IPS-20b (cell line): ENCODE measurements around the gene TAOK1.
"Not testable (repeated sequence)": the region's sequence is repeated elsewhere in the genome, so short reads cannot be mapped to it uniquely, and the experiment has no call there.

Experiments used
- H3K27ac ChIP-seq: one replicate; pipeline ENCODE4 v1.5.1; 2013; ENCODE audit warnings: low read length
- H3K27me3 ChIP-seq: 2 replicates; pipeline ENCODE4 v1.6.1; 2013; ENCODE audit warnings: mild to moderate bottlenecking, low read length, inconsistent platforms; ENCODE audit not compliant: insufficient read depth
- H3K36me3 ChIP-seq: 2 replicates; pipeline ENCODE4 v1.6.1; 2013; ENCODE audit warnings: low read depth, mild to moderate bottlenecking, inconsistent platforms, low read length, moderate library complexity; ENCODE audit not compliant: insufficient read depth
- H3K4me1 ChIP-seq: 2 replicates; pipeline ENCODE4 v1.6.1; 2013; ENCODE audit warnings: mild to moderate bottlenecking, control low read depth, inconsistent platforms, low read length, moderate library complexity; ENCODE audit not compliant: insufficient read depth
- H3K4me3 ChIP-seq: 2 replicates; pipeline ENCODE4 v1.5.1; 2013; ENCODE audit warnings: mild to moderate bottlenecking, low read length, inconsistent platforms
- H3K9ac ChIP-seq: 2 replicates; pipeline ENCODE4 v1.6.1; 2013; ENCODE audit warnings: low read depth, mild to moderate bottlenecking, inconsistent platforms, low read length, moderate library complexity
- H3K9me3 ChIP-seq: 2 replicates; pipeline ENCODE4 v1.6.1; 2013; ENCODE audit warnings: mild to moderate bottlenecking, low read depth, low read length, inconsistent platforms; ENCODE audit not compliant: insufficient read depth

TAOK1 gene

DNA sequence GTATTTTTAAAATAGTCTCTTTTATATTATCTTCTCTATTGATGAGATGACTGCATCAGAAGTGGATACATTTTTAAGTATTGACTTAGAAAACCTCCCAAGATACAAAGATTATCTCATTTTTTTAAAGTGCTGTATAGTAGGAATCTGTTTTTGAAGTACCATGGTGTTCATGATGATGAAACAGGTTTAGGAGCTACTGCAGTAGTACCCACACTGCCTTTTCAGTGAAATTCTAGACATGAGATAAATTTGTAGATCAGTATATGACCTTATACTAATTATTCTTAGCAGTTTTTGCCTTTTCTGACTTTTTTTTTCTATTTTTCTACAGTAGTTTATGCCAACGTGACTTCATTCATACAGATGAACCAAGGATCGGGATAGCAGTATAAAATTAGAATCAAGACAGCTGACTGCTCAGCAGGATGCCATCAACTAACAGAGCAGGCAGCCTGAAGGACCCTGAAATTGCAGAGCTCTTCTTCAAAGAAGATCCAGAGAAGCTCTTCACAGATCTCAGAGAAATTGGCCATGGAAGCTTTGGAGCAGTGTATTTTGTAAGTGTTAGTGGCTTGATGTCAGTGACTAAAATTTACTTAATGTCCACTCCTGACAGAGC is 61.1 kb downstream of the TAOK1 start:
- H3K9me3 ChIP-seq, result peaks cover 4% of the 10 kb centered on the region
- no peak overlapping the region for H3K4me3 ChIP-seq
- peaks cover 42% of the 10 kb centered on the region for H3K36me3 ChIP-seq
- H3K4me1 ChIP-seq, result no peaks in the 10 kb centered on the region
- no peak overlapping the region for H3K9ac ChIP-seq
- H3K27ac ChIP-seq, result no peak overlapping the region
- H3K27me3 ChIP-seq, result no peaks in the 10 kb centered on the region

DNA sequence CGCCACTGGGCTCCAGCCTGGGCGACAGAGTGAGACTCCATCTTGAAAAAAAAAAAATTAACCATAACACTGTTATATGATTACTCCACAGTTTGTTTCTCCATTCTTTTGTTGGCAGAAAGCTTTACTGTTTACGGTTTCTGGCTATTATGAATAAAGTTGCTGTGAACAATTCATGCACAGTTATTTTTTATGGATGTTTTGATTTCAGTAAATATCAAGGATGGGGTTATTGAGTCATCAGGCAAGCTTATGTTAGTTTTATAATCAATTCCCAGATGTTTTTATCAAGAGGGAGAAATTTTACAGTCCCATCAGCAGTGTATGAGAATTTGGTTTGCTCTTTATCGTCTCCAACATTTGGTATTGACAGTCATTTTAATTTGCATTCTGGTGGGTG is 67.9 kb downstream of the TAOK1 start:
- Histone ChIP-seq H3K4me1 (0 out of 2 replicates have a peak, but pooled peaks cover 4% of the 10 kb centered on the region), H3K4me3 (no peak overlapping the region), H3K27ac (no peak overlapping the region)

DNA sequence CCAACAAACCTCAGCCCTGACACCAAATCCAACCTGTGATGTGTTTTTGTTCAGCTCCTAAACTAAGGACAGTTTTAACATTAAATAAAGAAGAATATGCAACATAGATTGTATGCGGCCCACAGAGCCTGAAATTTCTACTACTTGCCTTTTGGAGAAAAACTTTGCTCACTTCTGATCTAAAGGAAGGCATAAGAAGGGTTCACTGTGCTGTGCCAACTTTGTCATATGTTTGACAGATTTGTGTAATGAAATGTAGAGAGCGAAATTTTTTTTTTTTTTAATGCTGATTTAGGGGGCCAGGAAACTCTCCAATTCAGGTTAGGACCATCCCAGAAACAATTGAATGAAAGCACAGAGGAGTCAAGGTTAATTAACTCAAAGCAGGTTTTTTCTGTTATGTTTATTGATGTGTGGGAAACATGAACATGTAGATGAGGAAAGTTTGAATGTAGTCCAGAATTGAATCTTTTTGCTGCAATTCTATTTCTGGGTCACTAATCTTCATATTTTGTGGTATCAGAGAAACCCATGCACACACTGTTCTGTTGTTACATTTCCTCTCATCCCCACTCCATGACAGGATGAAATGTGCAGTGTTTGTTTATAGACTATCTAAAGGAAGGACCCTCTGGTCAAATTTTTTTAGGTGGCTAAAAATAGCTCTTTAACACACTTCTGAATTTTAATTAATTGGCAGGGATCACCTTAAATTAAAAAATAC is 71.5 kb downstream of the TAOK1 start:
- Histone ChIP-seq H3K4me1 (0 out of 2 replicates have a peak, but pooled peaks cover 4% of the 10 kb centered on the region), H3K36me3 (peaks cover 29% of the 10 kb centered on the region), H3K4me3 (no peak overlapping the region), H3K27me3 (no peaks in the 10 kb centered on the region), H3K9me3 (no peaks in the 10 kb centered on the region), H3K9ac (no peak overlapping the region), H3K27ac (no peak overlapping the region)

More for the DNA sequence above, 67.9 kb downstream of the TAOK1 start:
- H3K9me3 ChIP-seq, result no peaks in the 10 kb centered on the region
- no peaks in the 10 kb centered on the region for H3K27me3 ChIP-seq
- H3K36me3 ChIP-seq, result peaks cover 30% of the 10 kb centered on the region
- no peak overlapping the region for H3K9ac ChIP-seq

DNA sequence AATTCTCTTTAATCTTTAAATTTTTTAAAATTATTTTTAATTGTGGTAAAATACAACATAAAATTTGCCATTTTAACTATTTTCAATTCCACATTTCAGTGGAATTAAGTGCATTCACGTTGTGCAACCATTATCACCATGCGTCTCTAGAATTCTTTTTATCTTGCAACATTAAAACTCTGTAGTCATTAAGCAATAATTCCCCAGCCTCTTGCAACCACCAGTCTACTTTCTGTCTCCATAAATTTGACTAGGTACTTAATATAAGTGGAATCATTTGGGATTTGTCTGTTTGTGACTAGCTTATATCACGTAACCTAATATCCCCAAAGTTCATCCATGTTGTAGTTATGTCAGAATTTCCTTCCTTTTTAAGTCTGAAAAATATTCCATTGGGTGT is 79.1 kb downstream of the TAOK1 start:
- Histone ChIP-seq H3K36me3 (peaks cover 37% of the 10 kb centered on the region), H3K4me1 (no peaks in the 10 kb centered on the region), H3K9me3 (no peaks in the 10 kb centered on the region), H3K27me3 (no peaks in the 10 kb centered on the region), H3K9ac (no peak overlapping the region), H3K4me3 (no peak overlapping the region), H3K27ac (no peak overlapping the region)

DNA sequence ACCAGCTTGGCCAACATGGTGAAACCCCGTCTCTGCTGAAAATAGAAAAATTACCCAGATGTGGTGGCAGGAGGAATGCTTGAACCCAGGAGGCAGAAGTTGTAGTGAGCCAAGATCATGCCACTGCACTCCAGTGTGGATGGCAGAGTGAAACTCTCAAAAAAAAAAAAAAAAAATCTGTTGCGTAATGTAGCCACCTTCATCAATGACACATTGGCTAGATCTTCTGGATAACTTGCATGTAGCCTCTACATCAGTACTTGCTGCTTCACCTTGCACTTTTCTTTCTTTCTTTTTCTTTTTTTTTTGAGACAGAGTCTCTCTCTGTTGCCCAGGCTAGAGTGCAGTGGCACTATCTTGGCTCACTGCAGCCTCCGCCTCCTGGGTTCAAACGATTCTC is 83.3 kb downstream of the TAOK1 start:
- H3K9ac ChIP-seq, H3K27me3 ChIP-seq, H3K9me3 ChIP-seq, H3K4me3 ChIP-seq, H3K27ac ChIP-seq, H3K4me1 ChIP-seq: not testable (repeated sequence)
- H3K36me3 ChIP-seq, result peaks cover 44% of the 10 kb centered on the region

DNA sequence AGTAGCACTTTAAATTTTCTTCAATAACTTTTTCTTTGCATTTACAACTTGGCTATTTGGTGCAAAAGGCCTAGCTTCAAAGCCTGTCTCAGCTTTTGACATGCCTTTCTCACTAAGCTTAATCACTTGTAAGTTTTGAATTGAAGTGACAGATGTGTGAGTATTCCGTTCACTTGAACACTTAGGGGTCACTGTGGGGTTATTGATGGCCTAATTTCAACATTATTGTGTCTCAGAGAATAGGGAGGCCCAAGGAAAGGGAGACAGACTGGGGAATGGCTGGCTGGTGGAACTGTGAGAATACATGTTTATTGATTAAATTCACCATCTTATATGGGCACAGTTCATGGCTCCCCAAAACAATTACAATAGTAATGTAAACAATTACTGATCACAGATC is 84.1 kb downstream of the TAOK1 start:
- H3K4me3 ChIP-seq, result no peak overlapping the region
- H3K9me3 ChIP-seq, result no peaks in the 10 kb centered on the region
- peaks cover 48% of the 10 kb centered on the region for H3K36me3 ChIP-seq
- H3K4me1 ChIP-seq, result no peaks in the 10 kb centered on the region
- no peak overlapping the region for H3K27ac ChIP-seq
- H3K27me3 ChIP-seq, result no peaks in the 10 kb centered on the region
- no peak overlapping the region for H3K9ac ChIP-seq

DNA sequence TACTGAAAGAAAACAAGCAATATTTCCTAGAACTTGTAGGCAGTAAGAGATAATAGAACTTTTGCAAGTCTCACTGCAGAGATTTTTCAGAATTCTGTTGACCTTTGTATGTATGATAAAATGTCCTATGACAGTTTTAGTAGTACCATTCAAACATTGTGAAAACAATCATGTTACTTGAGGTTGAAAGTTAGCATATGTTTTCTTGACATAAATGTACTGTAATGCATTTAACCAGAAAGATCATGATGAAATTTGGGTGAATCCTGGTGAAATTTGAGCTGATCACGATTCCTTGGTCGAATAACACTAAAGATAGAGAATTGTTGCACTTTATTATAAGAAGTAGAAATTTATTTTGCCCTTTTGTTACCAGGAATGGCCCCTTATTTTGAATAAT is 85.7 kb downstream of the TAOK1 start:
- Histone ChIP-seq H3K9me3 (no peaks in the 10 kb centered on the region), H3K27ac (no peak overlapping the region), H3K27me3 (no peaks in the 10 kb centered on the region), H3K4me1 (no peaks in the 10 kb centered on the region), H3K4me3 (no peak overlapping the region), H3K36me3 (peaks cover 48% of the 10 kb centered on the region), H3K9ac (no peak overlapping the region)

DNA sequence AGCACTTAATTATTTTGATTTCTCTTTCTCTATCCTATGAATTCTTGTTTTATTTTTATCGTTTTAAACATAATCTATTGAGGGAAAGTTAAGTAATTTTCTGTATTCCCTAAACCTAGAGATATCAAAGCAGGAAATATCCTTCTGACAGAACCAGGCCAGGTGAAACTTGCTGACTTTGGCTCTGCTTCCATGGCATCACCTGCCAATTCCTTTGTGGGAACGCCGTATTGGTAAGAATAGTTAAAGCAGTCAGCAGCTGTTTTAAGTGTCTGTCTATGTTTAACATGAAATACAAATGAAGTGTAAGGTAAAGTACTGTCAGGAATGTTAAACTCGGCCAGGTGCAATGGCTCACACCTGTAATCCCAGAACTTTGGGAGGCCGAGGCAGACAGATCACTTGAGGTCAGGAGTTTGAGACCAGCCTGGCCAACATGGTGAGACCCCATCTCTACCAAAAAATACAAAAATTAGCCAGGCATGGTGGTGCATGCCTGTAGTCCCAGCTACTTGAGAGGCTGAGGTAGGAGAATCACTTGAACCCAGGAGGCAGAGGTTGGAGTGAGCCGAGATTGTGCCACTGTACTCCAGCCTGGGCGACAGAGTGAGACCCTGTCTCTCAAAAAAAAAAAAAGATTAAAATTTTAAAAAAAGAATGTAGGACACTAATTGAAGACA is 90.2 kb downstream of the TAOK1 start:
- H3K36me3 ChIP-seq, result peaks cover 72% of the 10 kb centered on the region
- not testable (repeated sequence) for H3K9ac ChIP-seq, H3K9me3 ChIP-seq, H3K27ac ChIP-seq, H3K27me3 ChIP-seq, H3K4me1 ChIP-seq, H3K4me3 ChIP-seq

DNA sequence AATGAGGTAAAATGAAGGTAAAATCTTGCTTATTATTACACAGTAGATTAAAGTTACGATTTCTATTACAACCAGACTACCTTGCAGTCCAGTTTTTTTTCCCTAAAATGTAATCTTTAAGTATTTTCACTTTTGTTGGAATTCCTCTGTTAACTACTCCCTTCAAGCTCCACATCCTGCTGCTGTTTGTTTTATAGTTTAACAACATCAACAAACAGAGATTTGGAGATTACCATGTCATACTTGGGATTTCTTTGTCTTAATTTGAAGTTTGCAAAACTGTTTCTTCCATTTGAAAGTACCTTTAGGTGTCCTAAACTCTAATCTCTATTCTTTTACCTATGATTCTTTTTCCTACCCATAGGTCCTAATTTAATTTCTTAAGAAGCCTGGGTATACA is 93.3 kb downstream of the TAOK1 start:
- H3K9ac ChIP-seq, result no peak overlapping the region
- no peak overlapping the region for H3K27ac ChIP-seq
- H3K27me3 ChIP-seq, result no peaks in the 10 kb centered on the region
- no peaks in the 10 kb centered on the region for H3K4me1 ChIP-seq
- H3K4me3 ChIP-seq, result no peak overlapping the region
- H3K9me3 ChIP-seq, result no peaks in the 10 kb centered on the region
- H3K36me3 ChIP-seq, result peaks cover 65% of the 10 kb centered on the region

DNA sequence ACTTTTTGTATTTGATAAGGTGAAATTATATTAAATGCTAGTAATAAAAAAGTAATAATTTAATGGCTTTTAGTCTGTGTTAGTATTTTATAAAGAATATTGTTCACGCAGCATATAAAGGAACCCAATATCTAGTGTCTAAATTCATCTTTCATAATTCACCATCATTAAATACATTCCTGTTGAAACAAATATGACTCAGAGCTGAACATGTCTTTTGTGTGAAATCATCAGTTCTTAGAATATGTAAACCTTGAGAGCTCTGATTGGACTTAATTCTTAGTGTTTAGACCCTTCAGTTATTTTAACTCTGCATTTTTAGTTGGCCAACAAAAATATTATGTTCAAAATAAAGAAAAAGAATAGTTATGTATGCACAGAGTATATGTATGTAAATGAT is 104.8 kb downstream of the TAOK1 start:
- Histone ChIP-seq H3K4me1 (no peaks in the 10 kb centered on the region), H3K4me3 (no peak overlapping the region), H3K27me3 (no peaks in the 10 kb centered on the region), H3K9ac (no peak overlapping the region), H3K27ac (no peak overlapping the region), H3K36me3 (peaks cover 82% of the 10 kb centered on the region), H3K9me3 (no peaks in the 10 kb centered on the region)

DNA sequence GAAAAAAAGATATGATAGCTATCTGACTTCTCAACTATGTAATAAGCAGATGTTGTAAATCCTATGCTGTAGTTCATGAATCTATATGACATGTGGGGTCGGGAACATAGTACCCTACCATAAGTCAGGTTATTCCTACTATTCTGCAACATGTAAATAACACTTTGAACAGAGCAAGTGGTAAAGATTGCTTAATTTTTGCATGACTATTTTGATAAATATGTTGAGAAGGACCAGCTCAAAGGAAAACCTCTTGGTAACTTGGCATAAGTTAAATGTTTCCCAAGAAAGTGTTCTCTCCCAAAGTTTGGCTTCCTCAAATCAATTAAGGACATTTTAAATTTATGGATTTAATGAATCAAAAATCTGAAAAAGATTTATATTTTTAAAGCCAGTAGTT is 114.5 kb downstream of the TAOK1 start:
- H3K36me3 ChIP-seq, result peaks cover 90% of the 10 kb centered on the region
- H3K27me3 ChIP-seq, result no peaks in the 10 kb centered on the region
- H3K27ac ChIP-seq, result no peak overlapping the region
- H3K4me1 ChIP-seq, result no peaks in the 10 kb centered on the region
- no peak overlapping the region for H3K9ac ChIP-seq
- no peak overlapping the region for H3K4me3 ChIP-seq
- H3K9me3 ChIP-seq, result no peaks in the 10 kb centered on the region

DNA sequence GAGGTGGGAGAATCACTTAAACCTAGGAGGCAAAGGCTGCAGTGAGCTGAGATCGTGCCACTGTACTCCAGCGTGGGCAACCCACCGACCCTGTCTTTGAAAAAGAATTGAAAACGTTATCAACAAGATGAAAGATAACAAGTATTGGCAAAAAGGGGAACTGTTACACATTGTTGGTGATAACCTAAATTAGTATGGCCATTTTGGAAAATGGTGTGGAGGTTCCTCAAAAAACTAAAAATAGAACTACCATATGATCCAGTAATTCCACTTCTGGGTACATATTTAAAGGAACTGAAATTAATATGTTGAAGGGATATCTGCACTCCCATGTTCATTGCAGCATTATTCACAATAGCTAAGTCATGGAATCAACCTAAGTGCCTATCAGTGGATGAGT is 115.7 kb downstream of the TAOK1 start:
- Histone ChIP-seq H3K9me3 (no peaks in the 10 kb centered on the region), H3K36me3 (peaks cover 92% of the 10 kb centered on the region), H3K27ac (no peak overlapping the region), H3K4me3 (no peak overlapping the region), H3K4me1 (no peaks in the 10 kb centered on the region), H3K27me3 (no peaks in the 10 kb centered on the region), H3K9ac (no peak overlapping the region)
